NCI-H69 (cell line): ENCODE measurements around the gene ERP44.
"Not testable (repeated sequence)": the region's sequence is repeated elsewhere in the genome, so short reads cannot be mapped to it uniquely, and the experiment has no call there.

Experiments used
- DNase-seq: peaks from one replicate; lab custom pipeline; 2025; lab: John Stamatoyannopoulos, UW

ERP44 gene

DNA sequence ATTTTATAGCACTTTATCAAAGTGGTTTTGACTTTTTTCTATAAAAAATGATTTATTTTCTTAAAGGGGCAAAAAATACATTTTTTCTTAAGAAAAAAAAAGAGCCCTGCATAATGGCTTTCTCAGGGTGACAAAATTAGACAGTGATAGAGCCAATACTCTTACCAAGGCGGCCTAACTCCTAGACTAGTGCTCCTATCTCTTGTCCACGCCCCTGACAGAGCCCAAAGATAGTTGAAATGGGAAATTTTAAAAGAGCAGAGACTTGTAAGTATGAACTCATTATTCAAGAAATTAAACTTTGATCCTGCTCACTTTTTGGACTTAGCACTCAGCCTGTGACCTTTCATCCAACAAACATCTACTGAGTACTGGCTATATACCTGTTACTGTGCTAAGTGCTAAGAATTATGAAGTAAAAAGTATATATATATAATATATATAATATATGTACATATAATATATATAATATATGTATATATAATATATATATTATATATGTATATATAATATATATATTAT, 1.4 kb upstream of the ERP44 start:
- DNase-seq = peak; percentile 34

DNA sequence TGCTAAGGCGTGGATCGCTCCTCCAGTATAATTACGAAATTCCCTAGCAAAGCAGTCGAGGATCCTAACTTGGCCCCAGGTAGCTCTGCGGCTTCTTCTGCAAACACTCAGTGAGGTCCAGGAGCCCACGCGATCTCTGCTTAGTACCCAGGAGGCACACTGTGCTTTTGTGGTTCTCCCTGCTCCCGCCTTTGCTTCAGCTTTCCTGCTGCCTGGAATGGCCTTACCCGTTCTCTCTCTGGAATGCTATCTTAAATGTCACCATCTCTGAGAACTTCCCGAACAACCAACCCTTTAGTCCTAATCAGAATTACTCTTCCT, 882 bp upstream of the ERP44 start:
- peak; percentile 81 for DNase-seq

DNA sequence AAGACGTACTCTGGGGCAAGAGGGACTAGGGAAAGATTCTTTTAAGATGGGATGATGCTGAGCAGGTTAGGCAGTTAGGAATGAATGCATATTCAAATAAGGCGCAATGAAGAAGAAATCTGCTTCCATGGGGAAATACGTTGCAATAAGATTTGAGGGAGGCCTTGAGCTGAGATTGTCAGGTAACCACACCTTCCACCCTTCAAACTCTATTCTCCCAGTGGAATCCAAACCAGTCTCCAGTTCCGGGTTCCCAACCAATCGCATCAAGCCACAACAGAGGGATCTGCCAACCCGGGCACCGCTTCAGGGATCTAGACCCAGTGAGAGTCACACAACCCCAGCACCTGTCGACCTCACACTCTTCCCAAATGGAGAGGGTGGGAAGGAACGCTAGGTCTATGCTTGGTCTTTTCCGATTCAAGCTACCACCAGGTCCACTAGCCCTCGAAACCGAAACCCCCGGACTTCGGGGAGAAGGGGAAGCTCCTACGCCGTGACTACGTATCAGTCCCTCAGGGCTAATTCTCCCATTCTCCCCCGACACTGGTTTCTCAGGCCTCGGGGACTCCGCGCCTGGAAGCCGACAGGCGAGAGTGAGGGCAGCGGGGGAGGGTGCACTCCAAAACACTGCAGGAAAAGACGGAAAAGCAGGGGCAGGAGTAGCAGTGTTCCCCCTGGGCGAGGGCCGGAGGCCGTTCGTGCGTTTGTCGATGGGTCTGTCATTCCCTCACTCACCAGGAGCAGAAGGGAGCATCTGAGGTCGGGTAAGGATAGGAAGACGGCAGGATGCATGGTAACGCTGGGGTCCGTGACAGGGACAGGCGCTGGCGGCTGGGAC, 534 bp downstream of the ERP44 start:
- peak; percentile 90 for DNase-seq

DNA sequence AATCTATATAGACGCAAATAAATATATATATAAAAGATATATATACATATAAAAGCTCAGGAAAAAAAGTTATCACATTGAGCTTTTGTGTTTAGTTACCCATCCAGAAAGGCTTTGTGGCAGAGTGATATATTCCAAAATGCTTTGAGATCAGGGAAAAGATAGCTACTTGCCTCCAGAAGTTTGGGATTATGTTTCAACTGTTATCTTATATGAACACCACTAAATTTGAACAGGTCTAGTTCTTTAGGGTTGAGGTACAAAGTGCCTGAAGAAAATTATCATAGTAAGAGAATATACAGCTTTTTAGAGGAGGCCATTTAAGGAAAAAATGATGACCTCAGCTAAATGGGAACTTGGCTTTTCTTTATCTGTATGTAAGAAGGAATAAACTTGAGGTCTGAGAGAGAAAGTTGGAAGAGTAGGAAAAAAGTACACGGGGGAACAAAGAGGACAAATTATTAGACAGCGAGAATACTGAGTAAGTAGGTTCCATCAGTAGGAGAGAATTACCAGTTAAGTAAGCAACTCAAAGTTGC, 2.4 kb downstream of the ERP44 start:
- no peak for DNase-seq

DNA sequence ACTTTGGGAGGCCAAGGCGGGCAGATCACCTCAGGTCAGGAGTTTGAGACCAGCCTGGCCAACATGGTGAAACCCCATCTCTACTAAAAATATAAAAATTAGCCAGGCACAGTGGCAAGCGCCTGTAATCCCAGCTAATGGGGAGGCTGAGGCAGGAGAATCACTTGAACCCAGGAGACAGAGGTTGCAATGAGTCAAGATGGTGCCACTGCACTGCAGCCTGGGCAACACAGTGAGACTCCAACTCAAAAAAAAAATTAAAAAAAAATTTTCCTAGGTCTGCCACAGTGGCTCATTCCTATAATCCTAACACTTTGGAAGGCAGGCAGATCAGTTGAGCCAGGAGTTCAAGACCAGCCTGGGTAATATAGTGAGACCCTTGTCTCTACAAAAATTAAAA, 4.4 kb downstream of the ERP44 start:
- not testable (repeated sequence) for DNase-seq

DNA sequence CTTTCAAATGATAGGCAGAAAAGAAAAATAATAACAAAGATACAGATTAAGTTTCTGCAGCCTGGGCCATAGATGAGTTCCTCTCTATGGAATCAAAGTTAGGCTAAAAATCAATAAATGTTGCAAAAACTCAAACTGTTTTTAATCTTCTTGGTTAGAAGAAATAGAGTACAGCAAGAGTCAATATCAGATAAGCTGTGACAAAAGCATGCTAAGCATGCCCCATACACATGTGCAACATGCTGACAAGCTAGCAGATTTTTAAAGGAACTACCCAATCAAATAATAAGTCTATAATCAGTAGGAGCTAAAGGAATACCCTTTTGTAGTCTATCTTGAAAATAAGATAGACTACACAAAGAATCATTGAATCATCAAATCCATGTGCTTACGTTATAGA, 6.7 kb downstream of the ERP44 start:
- no peak for DNase-seq

DNA sequence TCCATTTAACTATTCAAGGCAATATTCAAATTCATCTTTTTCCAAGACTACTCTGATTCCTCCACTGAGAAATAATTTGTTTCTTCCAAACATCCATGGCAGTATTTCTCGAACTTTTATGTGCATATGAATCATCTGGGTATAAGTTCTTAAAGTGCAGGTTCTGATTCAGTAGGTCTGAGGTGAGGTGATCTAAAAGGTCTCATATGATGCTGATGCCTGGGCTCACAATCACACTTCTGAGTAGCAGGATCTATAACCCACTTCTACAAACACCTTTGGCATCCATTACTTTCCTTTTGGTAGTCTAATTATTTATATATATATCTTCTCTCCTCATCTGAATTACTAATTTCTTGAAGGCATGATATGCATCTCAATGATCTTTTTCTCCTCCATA, 7.2 kb downstream of the ERP44 start:
- DNase-seq = no peak

DNA sequence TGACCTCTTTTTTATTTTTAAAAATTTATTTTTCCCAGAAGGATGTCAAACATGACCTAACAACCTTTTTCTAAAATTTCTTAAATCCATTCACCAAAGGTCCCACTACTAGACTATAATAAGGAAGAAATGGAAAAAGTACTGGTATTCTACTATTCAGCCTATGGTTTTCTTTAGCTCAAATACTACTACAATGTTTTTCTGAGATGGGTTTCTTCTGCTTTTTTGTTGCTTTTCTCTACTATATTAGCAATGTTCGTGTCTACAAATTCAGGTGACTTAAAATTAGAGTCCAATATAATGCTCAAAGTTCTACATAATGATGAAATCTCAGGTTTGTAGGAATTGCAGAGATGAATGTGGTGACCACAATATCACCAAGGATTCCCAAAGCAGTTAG, 7.9 kb downstream of the ERP44 start:
- no peak for DNase-seq

DNA sequence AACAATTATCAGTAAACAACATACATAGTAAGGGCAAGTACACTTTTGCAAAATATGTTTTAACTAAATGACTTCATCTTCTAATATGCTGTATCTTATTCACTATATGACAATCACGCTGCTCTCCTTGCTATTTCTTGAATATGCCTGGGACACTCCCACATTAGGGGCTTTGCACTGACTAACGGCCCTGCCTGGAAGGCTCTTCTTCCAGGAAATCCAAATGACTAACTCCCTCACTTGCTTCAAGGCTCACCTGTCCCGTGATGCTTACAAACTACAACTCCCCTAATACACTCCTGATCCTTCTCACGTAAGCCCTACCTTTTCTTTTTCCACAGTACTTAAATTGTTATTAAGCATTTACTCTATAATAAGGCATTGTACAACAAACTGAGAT, 10.6 kb downstream of the ERP44 start:
- DNase-seq = no peak

DNA sequence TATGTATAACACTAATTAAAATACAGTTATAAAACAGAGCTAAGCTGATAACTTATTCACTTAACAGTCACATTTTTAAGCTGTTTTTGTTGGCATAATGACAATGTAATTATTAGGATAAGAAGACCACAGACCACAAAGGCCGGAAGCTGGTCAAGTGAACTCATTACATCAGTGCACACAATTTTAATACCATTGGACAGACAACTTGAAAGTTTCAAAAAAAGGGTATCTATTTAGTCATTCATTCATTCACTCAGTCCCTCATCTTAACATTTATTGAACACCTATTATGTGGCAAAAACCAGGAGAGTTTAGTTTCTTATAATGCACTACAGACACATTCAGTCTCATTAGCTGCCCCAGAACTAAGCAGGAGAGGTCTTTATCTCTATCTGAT, 11.6 kb downstream of the ERP44 start:
- no peak for DNase-seq

DNA sequence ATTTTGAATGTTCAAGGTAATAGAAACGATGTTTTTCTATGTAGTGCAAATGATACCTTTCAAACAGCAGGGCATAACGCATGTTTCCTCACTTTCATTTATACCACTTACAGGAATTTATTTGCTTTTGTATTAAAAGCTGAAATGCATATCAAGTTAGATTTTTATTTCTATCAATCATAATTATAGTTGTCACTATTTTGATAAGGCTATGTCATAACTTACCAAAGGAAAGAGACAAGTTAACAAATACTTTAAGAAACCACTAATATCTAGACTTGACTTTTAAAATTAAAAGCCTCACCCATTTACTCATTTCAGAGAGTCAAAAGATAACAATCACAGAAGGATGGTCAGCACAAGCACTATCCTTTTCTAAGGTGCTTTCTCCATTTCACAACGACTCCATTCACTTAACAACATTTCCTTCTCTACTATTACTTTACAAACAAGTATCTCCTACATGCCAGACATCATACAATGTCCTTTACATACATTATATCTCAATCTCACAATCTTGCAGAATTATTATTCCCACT, 12.6 kb downstream of the ERP44 start:
- DNase-seq = no peak

DNA sequence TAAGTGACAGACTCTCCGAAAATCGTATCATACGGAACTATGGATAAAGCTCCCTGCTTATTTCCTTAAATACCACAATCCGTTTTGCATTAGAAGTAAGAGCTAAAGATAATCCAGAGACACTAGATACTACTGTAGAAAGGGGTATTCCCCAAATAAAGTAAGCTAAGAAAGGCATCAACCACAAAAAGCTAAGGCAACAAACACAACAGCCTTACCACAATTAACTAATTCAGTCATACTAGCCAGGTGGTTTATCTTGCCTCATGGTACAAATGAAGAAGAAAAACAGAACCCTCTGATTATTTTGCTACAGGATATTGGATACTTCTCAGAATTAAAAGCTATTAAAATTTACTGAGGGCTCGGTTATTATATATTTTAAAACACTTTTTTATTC, 14.1 kb downstream of the ERP44 start:
- no peak for DNase-seq

DNA sequence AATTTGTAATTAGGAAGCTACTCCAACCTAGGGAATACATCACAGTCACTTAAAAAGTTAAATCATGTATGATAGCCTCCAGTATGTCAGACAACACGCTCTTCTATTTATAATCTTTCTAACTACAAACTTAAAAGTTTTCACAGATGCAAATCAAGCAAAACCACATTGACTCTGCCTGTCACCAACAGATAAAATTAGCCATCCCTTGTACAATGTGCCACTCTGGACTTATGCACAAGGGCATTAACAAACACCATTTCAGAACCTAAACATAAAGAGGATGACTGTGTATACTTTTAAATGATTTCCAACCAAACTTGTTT, 14.7 kb downstream of the ERP44 start:
- DNase-seq = no peak

DNA sequence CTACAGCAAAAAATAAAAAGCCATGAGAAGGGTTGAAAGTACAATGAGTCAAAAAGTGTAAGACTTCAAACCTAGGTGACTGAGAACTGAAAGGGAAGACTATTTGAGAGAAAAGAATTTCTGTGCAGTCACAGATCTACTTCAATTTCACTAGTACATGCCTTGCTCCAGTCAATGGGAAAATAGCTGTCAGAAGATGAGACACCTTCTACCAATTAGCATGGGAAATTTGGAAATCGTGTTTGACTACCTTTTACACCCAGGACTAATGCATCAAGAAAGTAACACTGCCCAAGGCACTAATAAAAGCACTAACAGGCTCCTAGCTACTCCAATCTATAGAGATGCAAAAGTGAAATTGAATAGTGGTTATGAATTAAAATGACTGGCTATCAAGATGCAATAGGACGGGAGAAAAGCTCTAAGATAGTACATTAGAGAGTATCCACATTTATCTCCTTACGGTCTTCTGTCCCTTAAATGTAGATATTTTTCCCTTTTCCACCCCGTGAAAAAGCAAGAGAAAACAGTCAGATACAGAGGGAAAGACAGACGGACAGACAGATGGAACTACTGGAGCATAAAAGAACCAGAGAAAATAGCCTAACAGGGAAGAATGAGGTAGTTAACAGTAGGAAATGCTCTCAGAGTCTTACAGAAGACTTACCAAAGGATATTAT, 15.2 kb downstream of the ERP44 start:
- DNase-seq = no peak

DNA sequence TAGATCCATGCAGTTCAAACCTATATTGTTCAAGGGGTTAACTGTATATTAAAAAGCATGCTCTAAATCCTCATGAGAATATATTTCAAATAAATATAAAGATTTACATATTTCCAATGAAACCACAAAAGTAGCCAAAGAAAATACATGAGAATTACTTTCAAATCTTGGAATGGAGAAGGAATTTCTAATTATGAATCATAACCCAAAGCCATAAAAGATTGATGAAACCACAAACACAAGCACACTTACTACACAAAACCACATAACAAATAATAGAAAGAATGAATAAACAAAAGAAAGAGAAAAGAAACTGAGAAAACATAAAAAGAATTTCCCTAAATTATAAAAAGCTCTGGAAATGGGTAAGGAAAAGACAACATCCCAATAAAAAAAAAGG, 16.0 kb downstream of the ERP44 start:
- DNase-seq = no peak

DNA sequence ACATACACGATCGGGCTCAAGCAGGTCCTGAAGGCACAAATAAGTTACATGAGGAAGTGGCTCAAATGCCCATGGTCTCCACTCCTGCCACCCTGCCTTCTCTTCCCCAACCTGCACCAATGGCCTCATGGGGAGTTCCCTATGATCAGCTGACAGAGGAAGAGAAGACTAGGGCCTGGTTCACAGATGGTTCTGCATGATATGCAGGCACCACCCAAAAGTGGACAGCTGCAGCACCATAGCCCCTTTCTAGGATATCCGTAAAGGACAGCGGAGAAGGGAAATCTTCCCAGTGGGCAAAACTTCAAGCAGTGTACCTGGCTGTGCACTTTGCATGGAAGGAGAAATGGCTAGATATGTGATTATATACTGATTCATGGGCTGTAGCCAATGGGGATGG, 22.5 kb downstream of the ERP44 start:
- DNase-seq = not testable (repeated sequence)

DNA sequence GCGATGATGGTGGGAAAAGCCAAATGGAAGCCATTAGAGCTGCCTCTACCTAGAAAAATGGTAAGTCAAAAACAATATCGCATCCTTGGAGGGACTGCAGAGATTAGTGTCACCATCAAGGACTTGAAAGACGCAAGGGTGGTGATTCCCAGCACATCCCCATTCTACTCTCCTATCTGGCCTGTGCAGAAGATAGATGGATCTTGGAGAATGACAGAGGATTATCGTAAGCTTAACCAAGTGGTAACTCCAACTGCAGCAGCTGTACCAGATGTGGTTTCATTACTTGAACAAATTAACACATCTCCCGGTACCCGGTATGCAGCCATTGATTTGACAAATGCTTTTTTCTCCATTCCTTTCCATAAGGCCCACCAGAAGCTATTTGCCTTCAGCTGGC, 23.8 kb downstream of the ERP44 start:
- no peak for DNase-seq

DNA sequence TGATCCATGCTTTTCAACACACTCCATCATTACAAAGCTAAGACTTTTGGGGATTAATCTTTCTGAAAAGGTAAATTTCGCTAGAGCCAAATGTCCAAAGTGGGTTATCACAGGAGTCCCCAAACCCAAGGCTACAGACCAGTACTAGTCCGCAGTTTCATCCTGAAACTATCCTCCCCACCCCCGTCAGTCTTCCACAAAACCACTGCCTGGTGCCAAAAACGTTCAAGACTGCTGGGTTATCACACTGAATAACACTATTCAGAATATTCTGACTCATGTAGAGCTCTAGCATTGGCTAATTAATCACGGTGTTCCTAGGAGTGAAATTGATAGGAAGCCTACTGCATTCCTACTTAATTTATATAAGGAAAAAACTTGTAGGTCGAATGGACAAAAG, 24.7 kb downstream of the ERP44 start:
- no peak for DNase-seq

DNA sequence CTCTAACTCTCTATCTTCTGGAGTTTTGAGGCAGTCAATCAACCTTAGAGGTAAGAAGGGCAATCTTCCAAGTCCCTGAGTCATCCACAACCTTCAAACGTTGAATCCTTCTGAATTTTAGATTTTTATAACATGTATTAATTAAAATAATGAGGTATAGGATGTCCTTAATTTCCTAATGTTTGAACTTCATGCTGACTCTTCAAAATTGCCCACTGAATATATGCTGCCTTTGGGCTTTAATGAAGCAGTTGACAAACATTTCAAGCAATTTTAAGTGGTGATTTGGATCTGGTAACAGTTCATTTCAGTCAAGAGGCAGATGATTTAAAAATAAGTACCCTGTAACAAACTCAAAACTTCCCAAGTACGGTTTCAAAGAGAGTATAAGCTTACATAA, 26.0 kb downstream of the ERP44 start:
- DNase-seq = no peak

DNA sequence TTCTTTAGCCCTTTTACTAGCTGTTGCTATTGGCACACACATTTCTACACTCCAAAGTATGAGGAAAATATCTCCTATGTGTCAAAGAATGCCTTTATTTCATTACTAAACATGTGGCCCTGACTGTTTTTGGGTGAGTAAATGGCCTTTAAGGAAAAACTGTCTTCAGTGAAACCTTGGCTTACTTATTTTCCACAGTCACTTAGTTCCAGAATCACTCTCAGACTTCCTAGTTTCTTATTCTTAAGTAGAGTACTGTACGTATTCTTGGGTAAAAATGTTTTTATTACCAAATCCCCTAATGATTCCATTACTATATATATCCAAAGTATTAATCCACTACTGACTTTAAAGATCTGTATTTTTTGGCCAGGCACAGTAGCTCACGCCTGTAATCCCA, 27.5 kb downstream of the ERP44 start:
- no peak for DNase-seq

DNA sequence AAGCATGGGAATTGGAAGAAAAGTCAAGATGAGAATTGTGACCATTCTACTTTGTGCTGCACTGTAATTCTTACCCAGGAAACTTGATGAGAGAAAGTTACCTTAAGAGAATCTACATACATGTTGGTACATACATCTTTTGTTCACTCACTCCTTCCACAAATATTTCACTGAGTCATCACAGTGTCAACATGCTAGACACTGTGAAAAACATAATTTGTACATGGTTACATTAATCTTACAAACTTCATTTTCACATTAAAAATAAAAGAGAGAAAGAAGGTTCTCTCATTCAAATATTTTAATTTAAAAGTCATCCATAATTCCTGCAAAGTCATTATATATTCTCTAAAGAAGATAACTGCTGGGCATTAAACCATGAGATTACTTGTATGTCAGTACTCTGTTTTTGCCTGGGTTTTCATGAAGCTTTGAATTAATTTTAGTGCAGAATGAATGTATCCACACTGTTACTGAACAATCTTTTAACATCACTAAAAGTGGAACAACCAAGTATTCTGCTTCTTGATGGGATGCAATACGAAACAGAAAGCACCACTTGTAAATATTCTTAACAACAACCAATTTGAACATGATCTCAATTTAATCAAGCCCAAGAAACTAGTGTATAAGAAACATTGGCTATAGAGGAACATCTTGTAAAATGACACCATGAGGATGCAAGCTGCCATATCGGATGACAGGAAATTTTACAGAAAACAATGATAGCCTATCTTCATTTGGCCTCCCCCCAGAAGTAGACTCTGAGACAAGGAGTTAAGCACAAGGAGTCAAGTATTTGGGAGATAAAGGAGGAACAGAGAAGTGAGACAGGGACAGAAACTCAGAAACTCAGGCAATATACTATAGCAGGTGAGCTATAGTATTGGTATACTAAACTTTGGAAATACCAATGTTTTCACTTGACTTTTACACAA, 28.4 kb downstream of the ERP44 start:
- no peak for DNase-seq

DNA sequence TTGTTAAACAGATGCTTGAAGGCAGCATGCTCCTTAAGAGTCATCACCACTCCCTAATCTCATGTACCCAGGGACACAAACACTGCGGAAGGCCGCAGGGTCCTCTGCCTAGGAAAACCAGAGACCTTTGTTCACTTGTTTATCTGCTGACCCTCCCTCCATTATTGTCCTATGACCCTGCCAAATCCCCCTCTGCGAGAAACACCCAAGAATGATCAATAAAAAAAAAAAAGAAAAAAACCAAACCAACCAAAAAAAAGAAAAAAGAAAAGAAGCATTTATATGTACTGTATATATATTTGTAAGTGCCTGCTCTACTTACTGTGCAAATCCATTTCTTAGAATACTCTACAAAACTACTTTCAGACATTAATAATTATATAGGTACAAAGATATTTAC, 29.7 kb downstream of the ERP44 start:
- not testable (repeated sequence) for DNase-seq
